NCI-H82 treated with DMSO at 0.1 percent for 48 hours (cell line): ENCODE data around the gene TMCO4.

Experiments
- DNase-seq: peaks from one replicate; lab custom pipeline; 2025; ENCODE audit not compliant: unreplicated experiment; lab: John Stamatoyannopoulos, UW

Gene TMCO4

GRCh38 chr1:19750882-19751276, 48.8 kb downstream of the TMCO4 start:
- no peak for DNase-seq

DNA sequence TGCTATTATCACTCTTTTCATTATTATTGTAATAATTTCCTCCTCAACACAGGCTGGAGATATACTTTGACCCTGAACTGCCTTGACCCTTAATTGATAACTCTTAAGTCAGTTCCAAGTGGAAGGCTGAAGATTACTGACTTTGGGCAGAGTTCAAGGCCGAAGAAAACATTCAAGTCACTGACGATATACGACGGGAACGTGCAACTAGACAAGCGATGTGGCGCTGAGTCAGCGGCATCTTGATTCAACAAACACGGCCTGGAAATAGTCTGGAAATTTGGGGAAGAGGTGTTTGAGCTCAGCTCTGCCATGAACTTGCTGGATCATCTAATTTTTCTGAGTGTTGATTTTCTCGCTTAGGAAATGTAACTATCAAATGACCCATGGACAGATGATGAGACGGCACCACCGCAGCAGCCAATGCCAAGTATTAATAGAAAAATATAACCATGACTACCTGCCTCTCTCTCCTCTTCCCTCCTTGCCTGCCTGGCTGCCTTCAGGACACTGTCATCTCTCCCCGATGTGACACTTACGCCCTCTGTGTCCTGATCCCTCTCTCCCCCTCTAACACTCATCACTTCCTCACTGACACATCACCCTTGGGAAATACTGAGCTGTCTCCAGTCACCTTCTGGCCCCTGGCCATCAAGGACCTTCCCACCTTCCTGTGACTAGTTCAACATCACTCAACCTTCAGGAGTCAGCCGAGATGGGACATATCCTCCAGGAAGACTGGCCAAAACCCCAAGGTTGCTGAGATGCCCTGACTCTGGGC, 49.4 kb downstream of the TMCO4 start:
- no peak for DNase-seq

DNA sequence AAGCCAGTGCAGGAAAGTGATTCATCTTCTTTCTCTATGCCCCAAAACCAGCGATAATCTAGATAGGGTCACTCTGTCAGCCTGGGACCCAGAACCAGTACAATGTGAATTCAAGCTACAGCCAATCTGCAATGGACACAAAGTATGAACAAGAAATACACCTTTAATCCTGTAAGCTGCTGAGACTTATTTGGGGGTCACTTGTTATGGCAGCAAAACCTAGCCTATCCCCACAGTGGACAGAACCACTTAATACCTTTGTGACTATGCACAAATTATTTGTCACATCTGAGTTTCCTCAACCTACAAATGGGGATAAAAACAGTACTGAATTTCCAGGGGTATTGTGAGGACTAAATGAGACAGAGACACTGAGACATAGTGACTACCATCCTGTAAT, 50.0 kb downstream of the TMCO4 start:
- no peak for DNase-seq

GRCh38 chr1:19747761-19748160, 52.0 kb downstream of the TMCO4 start:
- no peak for DNase-seq

GRCh38 chr1:19744886-19745285, 54.8 kb downstream of the TMCO4 start:
- DNase-seq: no peak

DNA sequence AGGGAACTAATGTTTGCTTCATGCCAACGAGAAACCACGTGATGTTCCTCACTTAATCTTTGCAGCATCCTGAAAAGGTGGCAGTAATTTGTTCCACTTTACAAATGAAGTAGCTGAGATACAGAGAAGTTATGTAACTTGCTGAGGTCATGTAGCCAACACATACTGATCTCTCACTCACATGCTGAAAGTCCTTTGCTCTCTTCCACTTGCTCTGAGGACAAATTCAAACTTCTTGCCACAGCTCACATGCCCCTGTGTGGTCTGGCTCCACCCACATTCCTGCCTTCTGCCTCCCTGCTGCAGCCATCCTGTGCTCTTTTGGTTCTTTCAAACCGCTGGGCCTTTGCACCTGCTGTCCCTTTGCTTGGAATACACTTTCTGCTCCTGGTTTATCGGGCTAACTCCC, 55.4 kb downstream of the TMCO4 start:
- no peak for DNase-seq

GRCh38 chr1:19743793-19744192, 55.9 kb downstream of the TMCO4 start:
- DNase-seq: no peak

GRCh38 chr1:19743180-19743579, 56.5 kb downstream of the TMCO4 start:
- DNase-seq: no peak

DNA sequence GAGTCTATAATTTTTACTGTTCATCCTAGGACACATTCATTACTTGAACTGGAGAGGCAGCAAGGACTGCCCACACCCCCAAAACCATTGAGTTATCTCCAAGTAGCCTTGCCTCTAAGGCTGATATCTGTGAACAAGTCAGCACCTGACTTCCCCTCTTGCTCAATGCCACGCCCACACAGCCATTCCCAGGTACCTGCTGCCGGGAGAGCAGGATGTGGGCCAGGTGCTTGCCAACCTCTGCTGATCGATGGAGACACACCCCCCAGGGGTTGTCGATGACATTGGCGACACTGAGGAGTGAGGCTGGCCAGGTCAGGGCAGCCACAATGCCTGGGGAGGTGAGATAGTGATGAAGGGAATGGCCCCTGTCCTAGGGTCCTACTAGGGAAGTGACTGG, 60.1 kb downstream of the TMCO4 start:
- DNase-seq: no peak

- DNase-seq: no peak
These were observed 61.0 kb downstream of the TMCO4 start for GRCh38 chr1:19738669-19739068.

GRCh38 chr1:19738076-19738475, 61.6 kb downstream of the TMCO4 start:
- DNase-seq: no peak

GRCh38 chr1:19737104-19737825, 62.5 kb downstream of the TMCO4 start:
- DNase-seq: no peak

DNA sequence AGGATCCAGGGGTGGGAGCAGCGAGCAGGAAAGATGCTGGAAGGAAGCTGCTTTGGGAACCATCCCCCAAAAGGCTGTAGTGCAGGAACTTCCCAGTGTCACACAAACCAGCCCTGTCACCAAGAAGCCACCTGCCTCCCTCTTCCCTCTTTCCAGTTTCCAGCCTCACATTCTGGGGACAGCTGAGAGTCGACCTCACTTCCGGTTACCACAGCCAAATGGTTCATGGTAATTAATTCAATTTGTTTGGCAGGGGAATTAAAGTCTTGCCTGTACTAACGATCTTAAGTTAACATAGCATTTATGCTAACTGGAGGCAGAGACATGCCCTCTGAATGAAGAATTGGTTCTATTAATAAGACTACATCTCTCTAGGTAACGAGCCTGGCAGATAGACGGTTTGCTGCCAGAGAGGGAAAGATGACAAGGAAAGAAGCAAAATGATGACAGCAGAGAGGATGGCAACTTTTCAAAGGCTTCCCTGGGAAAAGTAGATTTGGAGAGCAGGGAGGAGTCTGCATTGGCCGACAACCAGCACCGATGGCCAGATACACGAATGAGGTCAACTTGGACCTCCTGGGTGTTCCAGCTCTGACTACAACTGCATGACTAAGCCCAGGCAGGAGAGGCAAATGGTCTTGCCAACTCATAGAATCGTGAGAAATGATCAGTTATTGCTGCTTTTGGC, 64.1 kb downstream of the TMCO4 start:
- DNase-seq: no peak

GRCh38 chr1:19734472-19734999, 65.2 kb downstream of the TMCO4 start:
- no peak for DNase-seq

- DNase-seq: no peak
These were observed 65.7 kb downstream of the TMCO4 start for GRCh38 chr1:19734056-19734455.

DNA sequence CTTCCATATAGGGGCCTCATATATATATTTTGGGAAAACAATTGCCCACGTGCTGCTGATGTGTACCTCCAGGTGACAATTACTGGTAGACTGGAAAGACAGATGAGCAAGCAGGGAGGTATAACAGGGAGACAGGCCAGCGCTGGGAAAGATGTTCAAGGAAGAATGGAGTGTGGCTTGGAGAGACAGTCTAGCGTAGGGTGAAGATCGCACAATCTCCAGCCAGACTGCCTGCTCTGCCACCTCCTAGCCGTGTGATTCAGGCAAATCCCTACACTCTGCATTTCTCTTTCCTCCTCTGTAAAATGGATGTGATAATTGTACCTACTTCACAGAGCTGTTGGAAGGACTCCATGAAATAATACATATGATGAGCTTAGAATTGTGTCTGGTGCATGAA, 66.1 kb downstream of the TMCO4 start:
- DNase-seq: no peak

DNA sequence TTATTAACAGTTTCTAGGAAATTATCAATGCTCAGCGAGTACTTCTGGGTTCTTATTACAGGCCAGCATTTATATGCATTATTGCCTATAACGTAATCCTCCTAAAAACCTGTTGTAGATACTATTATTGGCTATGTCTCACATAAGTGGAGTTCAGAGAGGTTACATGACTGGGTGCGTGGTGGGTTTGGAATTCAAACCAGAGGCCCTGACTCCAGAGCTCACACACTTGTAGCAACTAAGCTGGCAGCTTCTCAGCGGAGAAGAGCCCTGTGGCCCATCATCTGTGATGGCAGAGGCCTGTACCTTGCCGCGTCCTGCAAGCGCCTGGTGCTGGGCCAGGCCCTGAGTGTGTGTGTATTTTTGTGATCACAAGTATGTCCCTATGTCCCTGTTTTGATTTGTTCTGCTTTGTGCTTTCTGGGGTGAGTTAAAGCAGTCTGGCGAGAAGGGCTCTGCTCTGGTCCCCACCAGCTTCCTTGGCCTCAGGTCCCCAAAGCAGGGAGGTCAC, 68.3 kb downstream of the TMCO4 start:
- DNase-seq: no peak

DNA sequence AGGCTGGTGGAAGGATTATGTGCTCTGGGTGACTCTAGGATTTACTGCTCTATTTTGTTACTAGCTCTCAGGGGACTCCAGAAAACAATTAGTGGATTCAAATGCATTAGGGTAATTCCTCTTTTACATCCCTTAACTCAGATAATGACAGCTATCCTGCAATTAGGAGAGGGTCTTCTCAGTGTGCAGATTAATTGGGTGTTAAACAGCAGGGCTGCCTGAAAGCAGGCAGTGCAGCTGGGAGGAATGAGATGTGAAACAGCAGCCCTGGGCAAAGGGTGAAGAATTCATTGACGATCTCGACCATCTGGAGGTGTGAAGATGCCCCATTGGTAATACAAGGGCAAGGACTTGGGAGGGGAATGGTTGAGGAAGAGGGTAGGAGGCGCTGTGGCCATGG, 68.9 kb downstream of the TMCO4 start:
- DNase-seq: peak; percentile 100

GRCh38 chr1:19730232-19730631, 69.5 kb downstream of the TMCO4 start:
- DNase-seq: no peak

- DNase-seq: peak; percentile 32
These were observed 71.1 kb downstream of the TMCO4 start for GRCh38 chr1:19728413-19729145.

GRCh38 chr1:19725606-19726005, 74.1 kb downstream of the TMCO4 start:
- no peak for DNase-seq
